Esophagus muscularis mucosa (tissue), 4 donors: ENCODE measurements around the gene CITED4. TPM values are rescaled to one million over a fixed set of nuclear protein-coding genes. Genes with fewer than 3 reads are reported as not detected.

ENCODE experiments used
- DNase-seq: peaks from one replicate; pipeline ENCODE4 v3.0.0-alpha.2; 2017; ENCODE audit errors: extremely low spot score
- H3K27ac ChIP-seq, 4 donors: fragments of 200-600 bp; sonication (generic); replicated peaks in 1 of 4; 1 replicate in 3 of 4; 2 replicates in 1 of 4; pipeline ENCODE4 v1.5.1; 2016 to 2019; ENCODE audit warnings: mild to moderate bottlenecking in 1 of 4
- H3K27me3 ChIP-seq, 4 donors: fragments of 200-600 bp; sonication (generic); one replicate each; pipeline versions ENCODE4 v1.5.1 to v1.6.0; 2016 to 2019
- H3K36me3 ChIP-seq, 4 donors: fragments of 200-600 bp; sonication (generic); one replicate each; pipeline ENCODE4 v1.5.1; 2016 to 2019
- H3K4me1 ChIP-seq, 4 donors: fragments of 200-600 bp; sonication (generic); one replicate each; pipeline ENCODE4 v1.5.1; 2016 to 2019
- H3K4me3 ChIP-seq, 4 donors: fragments of 200-600 bp; sonication (generic); 1 replicate in 2 of 4; 2 replicates in 2 of 4; pipeline ENCODE4 v1.5.1; 2016 to 2019; ENCODE audit warnings: mild to moderate bottlenecking in 4 of 4, moderate library complexity in 1 of 4
- H3K9me3 ChIP-seq, 4 donors: fragments of 200-600 bp; sonication (generic); 1 replicate in 3 of 4; 2 replicates in 1 of 4; pipeline ENCODE4 v1.5.1; 2016 to 2019
- EP300 ChIP-seq: sonication (generic); formaldehyde crosslinking; IDR thresholded peaks from one replicate; pipeline ENCODE4 v1.6.1; 2017; ENCODE audit warnings: antibody characterized with exemption
- POLR2A ChIP-seq: fragments of 450-650 bp; IDR thresholded peaks from one replicate; pipeline ENCODE4 v1.6.1; 2017; ENCODE audit warnings: antibody characterized with exemption, moderate library complexity, mild to moderate bottlenecking, low read depth
- POLR2AphosphoS5 ChIP-seq, 2 donors: sonication (generic); formaldehyde crosslinking; IDR thresholded peaks; one replicate each; pipeline ENCODE4 v1.6.1; 2017; ENCODE audit warnings: antibody characterized with exemption in 2 of 2
- WGBS: methylation state at CpG from one replicate; pipeline ENCODE4 v1.1.5; 2018; 5-methylcytosine and 5-hydroxymethylcytosine counted together
- intact Hi-C: fragments of 100-400 bp; cut with DNase I; formaldehyde crosslinking; loops from one replicate; pipeline ENCODE4 v1.15.1; 2023
- total RNA-seq, 4 donors: library from RNA; depleted of rRNA; stranded (reverse); fragments of >200 nt; gene quantifications; one replicate each; pipeline versions ENCODE4 v1.1.0 to v1.2.1, GENCODE V29; 2016
- TF ChIP-seq, protein P1 (sequence below), 3 experiments: fragments of 200-600 bp in 2 of 3; fragments of 450-650 bp in 1 of 3; sonication (generic) in 2 of 3; IDR thresholded peaks; one replicate each; pipeline ENCODE4 v1.5.1; 2017 to 2019; ENCODE audit warnings: antibody characterized with exemption in 3 of 3, mild to moderate bottlenecking in 2 of 3, moderate library complexity in 1 of 3

Gene CITED4
- total RNA-seq, 4 donors from 2014 or later = 10.1 to 37.8 (median 18.5) TPM

DNA sequence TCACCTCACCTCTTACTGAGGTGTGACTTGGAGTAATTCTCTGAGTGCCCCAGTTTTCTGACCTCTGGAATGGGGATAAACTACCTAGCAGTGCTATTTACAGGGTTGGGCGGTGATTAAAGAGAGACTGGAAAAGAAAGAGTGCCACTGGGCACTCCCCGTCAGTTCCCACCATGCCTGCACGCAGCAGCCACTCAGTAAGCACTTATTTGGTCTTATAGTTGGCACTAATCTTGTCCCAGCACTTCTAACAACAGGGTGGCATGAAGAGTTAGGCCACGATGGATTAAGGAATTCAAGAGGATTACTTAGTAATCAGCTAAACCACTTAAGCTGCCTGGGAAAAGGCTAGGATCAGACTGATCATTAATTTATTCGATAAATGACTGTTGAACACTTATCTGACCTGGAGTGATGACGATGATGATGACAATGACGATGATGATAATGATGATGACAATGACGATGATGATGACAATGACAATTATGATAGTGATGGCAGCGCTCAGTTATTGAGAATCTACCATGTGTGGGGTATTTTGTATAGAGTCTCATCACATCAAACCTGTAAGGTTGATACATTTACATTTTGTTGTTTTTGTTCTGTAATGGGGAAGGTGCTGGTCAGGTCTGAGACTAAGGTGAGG is 5.4 kb downstream of the CITED4 start:
- intact Hi-C loops = no loop called here
- peaks cover 11 to 19% (median 13%) of the 10 kb centered on the region in 4 donors for H3K4me1 ChIP-seq
- no peaks in the 10 kb centered on the region for H3K9me3 ChIP-seq
- H3K4me3 ChIP-seq = no peak overlapping the region
- H3K27me3 ChIP-seq = no peaks in the 10 kb centered on the region
- WGBS = 96% methylated on average over 9 of the region's 9 CpGs
- no peak for TF ChIP-seq POLR2AphosphoS5 (IDR thresholded peaks at IDR 0.05)
- TF ChIP-seq POLR2A = no peak
- no peak for TF ChIP-seq EP300
- TF ChIP-seq, protein P1, sequence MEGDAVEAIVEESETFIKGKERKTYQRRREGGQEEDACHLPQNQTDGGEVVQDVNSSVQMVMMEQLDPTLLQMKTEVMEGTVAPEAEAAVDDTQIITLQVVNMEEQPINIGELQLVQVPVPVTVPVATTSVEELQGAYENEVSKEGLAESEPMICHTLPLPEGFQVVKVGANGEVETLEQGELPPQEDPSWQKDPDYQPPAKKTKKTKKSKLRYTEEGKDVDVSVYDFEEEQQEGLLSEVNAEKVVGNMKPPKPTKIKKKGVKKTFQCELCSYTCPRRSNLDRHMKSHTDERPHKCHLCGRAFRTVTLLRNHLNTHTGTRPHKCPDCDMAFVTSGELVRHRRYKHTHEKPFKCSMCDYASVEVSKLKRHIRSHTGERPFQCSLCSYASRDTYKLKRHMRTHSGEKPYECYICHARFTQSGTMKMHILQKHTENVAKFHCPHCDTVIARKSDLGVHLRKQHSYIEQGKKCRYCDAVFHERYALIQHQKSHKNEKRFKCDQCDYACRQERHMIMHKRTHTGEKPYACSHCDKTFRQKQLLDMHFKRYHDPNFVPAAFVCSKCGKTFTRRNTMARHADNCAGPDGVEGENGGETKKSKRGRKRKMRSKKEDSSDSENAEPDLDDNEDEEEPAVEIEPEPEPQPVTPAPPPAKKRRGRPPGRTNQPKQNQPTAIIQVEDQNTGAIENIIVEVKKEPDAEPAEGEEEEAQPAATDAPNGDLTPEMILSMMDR (IDR thresholded peaks at IDR 0.05) = no peak
- no peak overlapping the region for H3K27ac ChIP-seq
- no peaks in the 10 kb centered on the region for H3K36me3 ChIP-seq
- no peak for DNase-seq

DNA sequence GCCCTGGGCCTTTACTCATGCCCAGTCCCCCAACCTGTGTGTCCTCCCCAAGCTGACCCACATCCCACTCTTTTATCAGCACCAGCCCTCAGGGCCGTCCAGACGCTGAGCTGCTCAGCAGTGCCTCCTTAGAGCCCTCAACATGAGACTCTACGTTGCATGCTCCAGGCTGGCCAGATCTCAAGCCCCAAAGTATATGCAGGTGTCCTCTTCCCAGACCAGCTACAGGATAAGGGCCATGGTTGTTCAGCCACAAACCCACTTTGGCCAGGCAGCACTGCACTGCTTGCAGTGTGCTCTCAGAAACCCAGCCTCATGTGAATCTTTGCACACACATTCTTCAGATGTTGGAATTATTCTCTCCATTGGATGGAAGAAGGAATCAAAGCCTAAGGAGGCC is 6.0 kb downstream of the CITED4 start:
- no peak for TF ChIP-seq POLR2AphosphoS5 (IDR thresholded peaks at IDR 0.05)
- TF ChIP-seq POLR2A = no peak
- TF ChIP-seq EP300 = no peak
- TF ChIP-seq, protein P1 (IDR thresholded peaks at IDR 0.05) = no peak
- no peak overlapping the region for H3K4me3 ChIP-seq
- H3K27ac ChIP-seq = no peak overlapping the region
- H3K4me1 ChIP-seq = peaks cover 7 to 15% (median 9%) of the 10 kb centered on the region in 4 donors
- WGBS = 84% methylated on average over 3 of the region's 3 CpGs
- intact Hi-C loops = no loop called here
- H3K9me3 ChIP-seq = no peaks in the 10 kb centered on the region
- H3K27me3 ChIP-seq = no peaks in the 10 kb centered on the region
- no peak for DNase-seq
- H3K36me3 ChIP-seq = no peaks in the 10 kb centered on the region

DNA sequence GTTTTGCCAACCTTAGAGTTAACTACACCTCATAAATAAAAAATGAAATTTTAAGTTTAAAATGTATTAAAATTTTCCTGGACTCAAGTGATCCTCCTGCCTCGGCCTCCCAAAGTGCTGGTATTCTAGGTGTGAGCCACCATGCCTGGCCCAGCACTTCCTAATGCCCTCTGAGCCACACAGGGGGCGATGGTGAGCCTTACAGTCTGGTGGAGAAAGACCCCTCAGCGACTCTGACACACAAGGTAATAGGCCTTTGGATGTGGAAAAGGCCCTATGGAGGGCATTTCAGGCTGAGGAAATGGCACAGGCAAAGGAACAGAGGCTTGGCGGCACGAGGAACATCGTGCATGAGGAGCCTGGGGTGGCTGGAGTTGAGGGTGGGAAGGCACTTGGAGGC is 6.7 kb downstream of the CITED4 start:
- intact Hi-C loops = no loop called here
- no peaks in the 10 kb centered on the region for H3K36me3 ChIP-seq
- WGBS = 85% methylated on average over 6 of the region's 6 CpGs
- H3K4me1 ChIP-seq = peaks cover under 1 to 9% (median 3%) of the 10 kb centered on the region in 4 donors
- H3K27ac ChIP-seq = no peak overlapping the region
- H3K4me3 ChIP-seq = no peak overlapping the region
- no peaks in the 10 kb centered on the region for H3K27me3 ChIP-seq
- TF ChIP-seq, protein P1 (IDR thresholded peaks at IDR 0.05) = peak in 1 of 3 experiments; percentile 20
- no peak for TF ChIP-seq POLR2AphosphoS5 (IDR thresholded peaks at IDR 0.05)
- no peak for DNase-seq
- H3K9me3 ChIP-seq = no peaks in the 10 kb centered on the region

DNA sequence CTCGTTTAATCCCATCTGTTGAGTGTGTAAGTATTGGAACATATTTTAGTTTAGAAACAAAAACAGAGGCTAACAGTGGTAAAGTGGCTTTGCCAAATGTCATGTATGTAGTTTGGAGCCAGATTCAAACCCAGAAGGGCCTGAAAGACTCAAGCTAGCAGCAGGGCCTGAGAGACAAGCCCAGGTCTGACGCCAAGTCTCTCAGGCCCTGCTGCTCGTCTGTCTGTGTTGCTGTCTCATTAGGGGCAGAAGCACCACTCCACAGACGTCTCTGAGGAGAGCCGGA is 8.3 kb downstream of the CITED4 start:
- Histone ChIP-seq H3K36me3 (no peaks in the 10 kb centered on the region), H3K27me3 (no peaks in the 10 kb centered on the region), H3K9me3 (no peaks in the 10 kb centered on the region), H3K27ac (no peak overlapping the region), H3K4me1 (peaks cover 0 to 8% (median 3%) of the 10 kb centered on the region in 4 donors), H3K4me3 (no peak overlapping the region)
- DNase-seq = no peak
- 53% methylated on average over 5 of the region's 5 CpGs for WGBS
- TF ChIP-seq POLR2AphosphoS5 (IDR thresholded peaks at IDR 0.05) (no peak), POLR2A (no peak), EP300 (no peak)
- TF ChIP-seq, protein P1 (IDR thresholded peaks at IDR 0.05) = no peak
- intact Hi-C loops = no loop called here
